T-cell (primary cell): ENCODE results near the gene CEP112. TPM values are rescaled to one million over a fixed set of nuclear protein-coding genes. Genes with fewer than 3 reads are reported as not detected.

ENCODE experiments used
- ATAC-seq, 4 experiments: fragments of 200-7000 bp in 3 of 4; fragments of 150-1000 bp in 1 of 4; cut with Tn5 transposase; replicated peaks in 1 of 4; 1 replicate in 3 of 4; 2 replicates in 1 of 4; pipeline ENCODE4 v1.10.0; 2021; ENCODE audit warnings: moderate library complexity in 3 of 4, mild to moderate bottlenecking in 2 of 4, moderate number of reproducible peaks in 1 of 4
- CTCF ChIA-PET, 2 donors: fragments of 300-600 bp; sonication (Branson Sonifier 250); formaldehyde crosslinking; loops; one replicate each; lab custom pipeline; 2022; ENCODE audit warnings: antibody characterized with exemption in 2 of 2; lab: Charles Lee
- POLR2A ChIA-PET, 2 donors: fragments of 300-600 bp; sonication (Branson Sonifier 250); formaldehyde crosslinking; loops; one replicate each; lab custom pipeline; 2022; ENCODE audit warnings: antibody characterized with exemption in 2 of 2; lab: Charles Lee
- DNase-seq, 35 experiments: peaks; one replicate each; pipeline versions ENCODE4 v3.0.0 to v3.0.0-alpha.2; 2013 to 2023
- H3K27ac ChIP-seq: one replicate; pipeline ENCODE4 v1.5.1; 2013; ENCODE audit warnings: low read length
- H3K27me3 ChIP-seq, 2 experiments: replicated peaks in 1 of 2; 1 replicate in 1 of 2; 2 replicates in 1 of 2; pipeline versions ENCODE4 v1.6.1 to v1.7.0; 2013; ENCODE audit warnings: low read length in 1 of 2, mixed read lengths in 1 of 2; ENCODE audit not compliant: control insufficient read depth in 2 of 2, insufficient read depth in 2 of 2; ENCODE audit errors: extremely low read depth in 1 of 2
- H3K36me3 ChIP-seq, 2 donors: 1 replicate in 1 of 2; 2 replicates in 1 of 2; pipeline versions ENCODE4 v1.6.1 to v1.7.0; 2013; ENCODE audit warnings: low read length in 1 of 2; ENCODE audit not compliant: control insufficient read depth in 2 of 2, insufficient read depth in 1 of 2; ENCODE audit errors: extremely low read depth in 1 of 2
- H3K4me1 ChIP-seq, 2 experiments: 1 replicate in 1 of 2; 2 replicates in 1 of 2; pipeline versions ENCODE4 v1.6.1 to v1.7.0; 2013; ENCODE audit warnings: low read length in 2 of 2, mixed read lengths in 1 of 2; ENCODE audit not compliant: insufficient read depth in 2 of 2, control insufficient read depth in 1 of 2; ENCODE audit errors: extremely low read depth in 1 of 2
- H3K4me3 ChIP-seq, 2 donors: 1 replicate in 1 of 2; 2 replicates in 1 of 2; pipeline versions ENCODE4 v1.5.1 to v1.7.0; 2013; ENCODE audit warnings: mild to moderate bottlenecking in 2 of 2, low read length in 1 of 2, moderate library complexity in 1 of 2; ENCODE audit not compliant: control insufficient read depth in 1 of 2; ENCODE audit errors: extremely low read depth in 1 of 2
- H3K9me3 ChIP-seq: 2 replicates; pipeline ENCODE4 v1.7.0; 2013
- H3K27ac Mint-ChIP-seq, 2 donors: one replicate each; pipeline ENCODE4 v1.8.0; 2020 to 2021; ENCODE audit warnings: mild to moderate bottlenecking in 2 of 2, mixed read lengths in 2 of 2
- H3K27me3 Mint-ChIP-seq, 2 donors: one replicate each; pipeline ENCODE4 v1.8.0; 2021 to 2022; ENCODE audit warnings: mixed read lengths in 2 of 2
- H3K36me3 Mint-ChIP-seq: one replicate; pipeline ENCODE4 v1.8.0; 2021; ENCODE audit warnings: mixed read lengths
- H3K4me1 Mint-ChIP-seq, 3 donors: one replicate each; pipeline ENCODE4 v1.8.0; 2020 to 2022; ENCODE audit warnings: mixed read lengths in 3 of 3, mild to moderate bottlenecking in 1 of 3
- H3K4me3 Mint-ChIP-seq, 3 donors: one replicate each; pipeline ENCODE4 v1.8.0; 2020 to 2022; ENCODE audit warnings: mild to moderate bottlenecking in 3 of 3, mixed read lengths in 3 of 3, moderate library complexity in 3 of 3
- H3K9me3 Mint-ChIP-seq, 3 donors: one replicate each; pipeline ENCODE4 v1.8.0; 2020 to 2022; ENCODE audit warnings: mixed read lengths in 3 of 3
- WGBS: methylation state at CpG from one replicate; pipeline ENCODE4 v1.1.5; 2013; ENCODE audit warnings: missing lambda C conversion rate; ENCODE audit not compliant: insufficient coverage; 5-methylcytosine and 5-hydroxymethylcytosine counted together
- total RNA-seq, 35 experiments: library from RNA in 6 of 35; stranded (reverse) in 6 of 35; fragments of 120-200 nt in 1 of 35; gene quantifications; one replicate each; pipeline versions ENCODE4 v1.2.1 to v1.2.4 and lab custom pipeline; 2013 to 2026

CEP112 gene
- total RNA-seq, 5 donors from 2014 or later (not counting 1 experiment from before 2014, with no cell fraction given), result 2.4 to 4.9 (median 4.5) TPM

DNA sequence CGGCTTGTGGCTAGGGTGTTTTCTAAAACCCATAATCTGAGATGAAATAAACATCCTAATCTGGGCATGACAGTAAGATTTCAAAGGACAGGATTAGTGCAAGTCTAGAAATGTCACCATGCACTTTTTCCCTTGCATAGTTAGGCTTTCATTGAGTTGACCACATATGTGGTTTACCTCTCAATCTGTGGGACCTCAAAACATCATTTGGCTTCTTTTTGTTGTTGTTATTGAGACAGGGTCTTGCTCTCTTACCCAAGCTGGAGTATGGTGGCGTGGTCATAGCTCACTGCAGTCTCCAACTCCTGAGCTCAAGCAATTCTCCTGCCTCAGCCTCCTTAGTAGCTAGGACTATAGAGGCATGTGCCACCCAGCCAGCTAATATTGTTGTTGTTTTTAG lies 197.8 kb downstream of the CEP112 start:
- H3K36me3 ChIP-seq, result no peaks in the 10 kb centered on the region
- peaks cover 0 to 4% of the 10 kb centered on the region in 2 donors for H3K27me3 Mint-ChIP-seq
- ATAC-seq, result no peak
- H3K4me1 Mint-ChIP-seq, result no peaks in the 10 kb centered on the region
- H3K9me3 ChIP-seq, result no peaks in the 10 kb centered on the region
- H3K27me3 ChIP-seq, result no peaks in the 10 kb centered on the region
- H3K36me3 Mint-ChIP-seq, result no peaks in the 10 kb centered on the region
- H3K4me1 ChIP-seq, result no peaks in the 10 kb centered on the region
- H3K27ac Mint-ChIP-seq, result no peak overlapping the region
- H3K27ac ChIP-seq, result no peak overlapping the region
- DNase-seq, result no peak
- ChIA-PET POLR2A (no interaction called here), CTCF (no interaction called here)
- WGBS, result no CpG with 5 or more reads among the region's 2 CpGs
- H3K4me3 ChIP-seq, result no peak overlapping the region
- peaks cover 0 to 5% (median 0%) of the 10 kb centered on the region in 3 donors for H3K9me3 Mint-ChIP-seq
- no peak overlapping the region for H3K4me3 Mint-ChIP-seq

DNA sequence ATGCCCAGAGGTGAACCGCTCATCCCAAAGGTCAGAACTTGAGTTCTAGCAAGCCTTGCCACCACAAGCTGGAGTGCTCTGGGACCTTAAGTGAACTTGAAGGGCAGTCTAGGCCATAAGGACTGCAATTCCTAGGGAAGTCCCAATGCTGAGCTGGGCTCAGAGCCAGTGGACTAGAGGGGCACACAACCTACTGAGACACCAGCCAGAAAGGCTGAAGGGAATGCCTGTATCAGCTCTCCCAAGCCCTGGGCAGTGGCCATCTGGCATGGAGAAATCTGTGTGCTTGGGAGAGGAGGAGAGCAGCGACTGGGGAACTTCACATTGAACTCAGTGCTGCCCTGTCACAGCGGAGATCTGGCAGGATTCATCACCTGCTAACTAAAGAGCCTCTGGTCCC lies 201.3 kb downstream of the CEP112 start:
- DNase-seq, result no peak
- peaks cover 4% of the 10 kb centered on the region for H3K36me3 Mint-ChIP-seq
- no peak for ATAC-seq
- H3K27ac Mint-ChIP-seq, result no peak overlapping the region
- no peaks in the 10 kb centered on the region for H3K4me1 ChIP-seq
- CTCF ChIA-PET, result no interaction called here
- H3K27ac ChIP-seq, result no peak overlapping the region
- H3K9me3 Mint-ChIP-seq, result peaks cover 5 to 11% (median 11%) of the 10 kb centered on the region in 3 donors
- POLR2A ChIA-PET, result no interaction called here
- H3K36me3 ChIP-seq, result no peaks in the 10 kb centered on the region
- H3K4me3 Mint-ChIP-seq, result no peak overlapping the region
- H3K9me3 ChIP-seq, result no peaks in the 10 kb centered on the region
- no peak overlapping the region for H3K4me3 ChIP-seq
- no peaks in the 10 kb centered on the region for H3K4me1 Mint-ChIP-seq
- peaks cover 0 to 4% of the 10 kb centered on the region in 2 donors for H3K27me3 Mint-ChIP-seq
- 100% methylated on average over 2 of the region's 3 CpGs for whole genome bisulfite sequencing
- H3K27me3 ChIP-seq, result no peaks in the 10 kb centered on the region

DNA sequence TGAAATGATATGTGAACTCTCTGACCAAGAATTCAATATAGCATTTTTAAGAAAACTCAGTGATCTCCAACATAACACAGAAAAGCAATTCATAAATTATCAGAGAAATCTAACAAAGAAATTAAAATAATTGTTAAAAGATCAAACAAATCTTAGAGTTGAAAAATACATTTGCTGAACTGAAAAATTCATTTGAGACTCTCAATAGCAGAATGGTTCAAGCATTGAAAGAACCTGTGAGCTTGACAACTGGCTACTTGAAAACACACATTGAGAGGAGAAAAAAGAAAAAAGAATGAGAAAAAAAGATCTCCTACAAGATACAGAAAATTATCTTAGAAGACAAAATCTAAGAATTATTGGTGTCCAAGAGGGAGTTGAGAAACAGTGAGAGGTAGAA lies 203.5 kb downstream of the CEP112 start:
- POLR2A ChIA-PET, result no interaction called here
- no peak overlapping the region for H3K27ac ChIP-seq
- Mint-ChIP-seq H3K36me3 (peaks cover 6% of the 10 kb centered on the region), H3K9me3 (peaks cover 5 to 11% (median 9%) of the 10 kb centered on the region in 3 donors), H3K4me3 (no peak overlapping the region), H3K4me1 (no peaks in the 10 kb centered on the region), H3K27me3 (peaks cover 0 to 2% of the 10 kb centered on the region in 2 donors), H3K27ac (no peak overlapping the region)
- no peaks in the 10 kb centered on the region for H3K36me3 ChIP-seq
- H3K9me3 ChIP-seq, result no peaks in the 10 kb centered on the region
- no peak overlapping the region for H3K4me3 ChIP-seq
- CTCF ChIA-PET, result no interaction called here
- H3K4me1 ChIP-seq, result no peaks in the 10 kb centered on the region
- ATAC-seq, result no peak
- no peaks in the 10 kb centered on the region for H3K27me3 ChIP-seq
- DNase-seq, result no peak

DNA sequence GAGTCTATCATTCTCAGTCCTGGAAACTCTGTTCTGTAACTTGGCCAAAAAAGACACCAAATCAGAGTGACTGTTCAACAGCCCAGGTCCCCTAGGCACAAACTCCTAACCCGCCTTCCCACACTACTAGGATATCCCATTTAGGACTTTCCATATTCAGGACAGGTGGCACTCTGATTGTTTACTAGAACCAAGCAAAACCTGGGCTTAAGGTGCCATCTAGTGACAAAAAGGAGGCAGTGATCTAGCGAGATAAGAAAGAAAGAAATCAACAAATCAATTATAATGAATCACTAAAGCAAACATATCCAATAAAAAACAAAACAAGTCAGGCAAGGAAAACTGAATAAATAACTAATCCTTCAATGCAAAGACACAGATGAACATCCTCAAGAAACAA lies 203.9 kb downstream of the CEP112 start:
- Histone ChIP-seq H3K36me3 (no peaks in the 10 kb centered on the region), H3K4me3 (no peak overlapping the region), H3K27ac (no peak overlapping the region), H3K9me3 (no peaks in the 10 kb centered on the region), H3K4me1 (no peaks in the 10 kb centered on the region), H3K27me3 (no peaks in the 10 kb centered on the region)
- H3K27ac Mint-ChIP-seq, result no peak overlapping the region
- H3K9me3 Mint-ChIP-seq, result peaks cover 5 to 11% (median 9%) of the 10 kb centered on the region in 3 donors
- WGBS, result no CpG with 5 or more reads among the region's 2 CpGs
- no peaks in the 10 kb centered on the region for H3K27me3 Mint-ChIP-seq
- H3K4me1 Mint-ChIP-seq, result no peaks in the 10 kb centered on the region
- DNase-seq (peak in 1 of 35 experiments; percentile 9), ATAC-seq (no peak)
- ChIA-PET CTCF (no interaction called here), POLR2A (no interaction called here)
- no peak overlapping the region for H3K4me3 Mint-ChIP-seq
- H3K36me3 Mint-ChIP-seq, result peaks cover 6% of the 10 kb centered on the region

DNA sequence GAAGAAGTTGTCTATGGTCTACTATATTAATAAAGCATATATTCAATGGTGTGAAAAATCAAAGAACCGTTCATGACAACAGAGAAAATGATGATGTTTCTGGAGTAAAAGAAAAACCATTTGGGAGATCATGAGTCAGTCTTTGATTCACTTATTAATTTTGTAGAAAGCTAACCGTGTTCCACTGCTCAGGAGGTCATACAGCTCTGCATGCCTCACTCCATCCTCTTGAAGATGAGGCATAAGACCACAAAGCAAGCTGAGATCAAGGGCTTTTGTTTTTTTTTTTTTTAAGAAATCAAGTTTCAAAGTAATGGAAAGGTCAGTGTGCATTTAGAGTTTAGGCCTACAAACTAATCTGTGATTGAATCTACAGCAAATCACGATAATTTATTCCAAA lies 206.4 kb downstream of the CEP112 start:
- ATAC-seq, result no peak
- H3K27me3 ChIP-seq, result no peaks in the 10 kb centered on the region
- CTCF ChIA-PET, result no interaction called here
- H3K36me3 Mint-ChIP-seq, result peaks cover 6% of the 10 kb centered on the region
- no peak overlapping the region for H3K27ac Mint-ChIP-seq
- no peaks in the 10 kb centered on the region for H3K9me3 ChIP-seq
- no peaks in the 10 kb centered on the region for H3K4me1 ChIP-seq
- peaks cover 5 to 11% (median 9%) of the 10 kb centered on the region in 3 donors for H3K9me3 Mint-ChIP-seq
- POLR2A ChIA-PET, result interaction anchor here in 1 of 2 donors (0.6 kb wide), 1 partner anchor 1789 kb away, joined by 3 read pairs; no protein-coding TSS in a partner anchor
- no peak overlapping the region for H3K4me3 ChIP-seq
- no peaks in the 10 kb centered on the region for H3K27me3 Mint-ChIP-seq
- no peak for DNase-seq
- H3K27ac ChIP-seq, result no peak overlapping the region
- no peak overlapping the region for H3K4me3 Mint-ChIP-seq
- no peaks in the 10 kb centered on the region for H3K36me3 ChIP-seq
- 38% methylated on average over 1 of the region's 3 CpGs for WGBS
- H3K4me1 Mint-ChIP-seq, result no peaks in the 10 kb centered on the region

DNA sequence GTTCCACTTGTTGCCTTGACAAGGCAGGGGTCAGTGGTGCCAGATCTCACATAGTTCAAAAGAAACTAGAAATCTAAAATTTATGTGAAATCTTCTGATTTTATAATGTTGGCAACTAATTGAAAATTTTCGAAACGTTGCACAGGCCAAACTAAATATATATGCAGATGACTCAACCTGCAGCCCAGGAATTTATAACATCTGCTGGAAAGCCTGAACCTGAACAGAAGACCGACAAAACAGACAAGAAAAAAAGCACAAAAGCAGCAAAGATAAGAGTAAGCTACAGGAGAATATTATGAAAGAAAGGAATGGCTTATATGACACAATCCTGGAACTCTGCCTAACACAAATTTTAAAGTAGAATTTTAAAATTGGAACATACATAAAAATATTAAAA lies 207.6 kb downstream of the CEP112 start:
- H3K4me3 Mint-ChIP-seq, result no peak overlapping the region
- Histone ChIP-seq H3K36me3 (no peaks in the 10 kb centered on the region), H3K9me3 (no peaks in the 10 kb centered on the region), H3K27ac (no peak overlapping the region), H3K4me1 (no peaks in the 10 kb centered on the region), H3K27me3 (peaks cover 0 to under 1% of the 10 kb centered on the region in 2 experiments), H3K4me3 (no peak overlapping the region)
- H3K4me1 Mint-ChIP-seq, result no peaks in the 10 kb centered on the region
- peaks cover 5 to 11% (median 9%) of the 10 kb centered on the region in 3 donors for H3K9me3 Mint-ChIP-seq
- no peaks in the 10 kb centered on the region for H3K27me3 Mint-ChIP-seq
- ChIA-PET CTCF (no interaction called here), POLR2A (no interaction called here)
- H3K27ac Mint-ChIP-seq, result no peak overlapping the region
- peaks cover 6% of the 10 kb centered on the region for H3K36me3 Mint-ChIP-seq
- no CpG with 5 or more reads among the region's 3 CpGs for WGBS
- no peak for ATAC-seq
- DNase-seq, result no peak

DNA sequence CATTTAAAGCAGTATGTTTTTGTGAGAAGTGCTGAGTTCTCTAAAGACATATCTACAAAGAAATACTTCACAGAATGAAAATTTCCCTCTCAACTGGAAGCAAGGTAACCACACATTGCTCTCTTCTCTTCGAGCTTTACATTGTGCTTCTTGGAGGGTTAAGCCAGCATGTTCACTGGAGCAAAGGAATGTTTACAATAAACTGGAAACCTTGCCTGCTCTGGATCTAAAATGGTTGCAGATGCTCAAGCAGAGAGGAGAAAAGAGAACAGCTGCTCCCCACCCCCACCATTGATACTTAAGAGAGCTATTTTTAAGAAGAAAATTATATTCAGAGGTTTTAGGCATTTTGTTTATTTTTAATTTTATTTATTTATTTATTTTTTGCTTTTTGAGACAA lies 213.1 kb downstream of the CEP112 start:
- Mint-ChIP-seq H3K27me3 (peaks cover 0 to 12% of the 10 kb centered on the region in 2 donors), H3K4me3 (no peak overlapping the region), H3K27ac (no peak overlapping the region), H3K4me1 (no peaks in the 10 kb centered on the region), H3K36me3 (no peaks in the 10 kb centered on the region), H3K9me3 (no peaks in the 10 kb centered on the region)
- H3K4me3 ChIP-seq, result no peak overlapping the region
- ChIA-PET POLR2A (interaction anchor here in 1 of 2 donors (0.7 kb wide), 1 partner anchor 77 kb away, joined by 4 read pairs; no protein-coding TSS in a partner anchor), CTCF (interaction anchor here in 1 of 2 donors (0.5 kb wide), 1 partner anchor 1189 kb away, joined by 3 read pairs; no protein-coding TSS in a partner anchor)
- no peak overlapping the region for H3K27ac ChIP-seq
- H3K36me3 ChIP-seq, result no peaks in the 10 kb centered on the region
- no CpG with 5 or more reads among the region's 1 CpG for WGBS
- H3K27me3 ChIP-seq, result peaks cover 0 to 5% of the 10 kb centered on the region in 2 experiments
- no peaks in the 10 kb centered on the region for H3K9me3 ChIP-seq
- H3K4me1 ChIP-seq, result no peaks in the 10 kb centered on the region
- ATAC-seq, result no peak
- no peak for DNase-seq
